NCI-H460 (cell line): Measurements from ENCODE around the gene PCF11. TPM values are rescaled to one million over a fixed set of nuclear protein-coding genes. Genes with fewer than 3 reads are reported as not detected.
A peak's percentile ranks its signal among the peaks of the same experiment; 100 is the strongest.
"Not testable (repeated sequence)": the region's sequence is repeated elsewhere in the genome, so short reads cannot be mapped to it uniquely, and the experiment has no call there.

Experiments used
- DNase-seq: peaks from one replicate; pipeline ENCODE4 v3.0.0-alpha.2; 2016; ENCODE audit warnings: low read depth; ENCODE audit errors: extremely low read depth
- total RNA-seq: library from RNA; depleted of rRNA; stranded (reverse); fragments of >200 nt; shearing (Covaris generic); gene quantifications from 2 replicates; pipeline ENCODE4 v1.2.3, GENCODE V29; 2014

PCF11 gene
- total RNA-seq, 1 experiment from 2014 or later = 50.9 TPM

GRCh38 chr11:83191986-83192385, 35.1 kb downstream of the PCF11 start:
- DNase-seq = no peak

DNA sequence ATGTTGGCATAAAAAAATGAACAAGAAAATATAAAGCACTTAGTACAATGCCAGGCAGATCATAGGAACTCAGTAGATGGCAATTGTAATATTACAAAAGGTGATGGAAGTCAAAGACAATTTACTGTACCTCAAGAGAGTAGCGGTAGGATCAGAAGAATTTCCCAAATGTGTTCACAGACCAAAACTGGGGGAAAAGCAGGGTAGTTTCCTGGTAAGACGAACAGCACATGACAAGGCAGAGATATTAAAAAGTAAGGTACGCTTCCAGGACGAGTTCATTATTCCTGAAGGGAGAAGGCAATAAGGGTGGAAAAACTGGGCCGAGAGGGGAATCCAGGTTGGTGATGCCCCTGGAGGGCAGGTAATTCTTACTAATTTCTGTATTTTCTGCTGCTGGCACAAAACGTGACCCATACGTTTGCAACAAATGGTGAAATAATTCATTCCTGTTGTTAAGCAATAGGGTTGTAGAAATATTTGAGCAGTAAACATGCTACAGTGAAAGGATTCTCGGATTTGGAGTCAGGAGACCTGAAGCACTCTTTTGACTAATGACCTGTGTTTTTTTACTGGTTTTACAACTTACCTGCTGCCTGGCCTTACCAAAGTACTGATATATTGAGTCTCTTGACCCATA, 35.8 kb downstream of the PCF11 start:
- DNase-seq = no peak

- peak; percentile 86 for DNase-seq
These were observed 36.7 kb downstream of the PCF11 start, which contains the start of gene ANKRD42 for GRCh38 chr11:83193315-83194280. ANKRD42 (plus strand) TSS chr11:83193712; CDS start chr11:83194671, 959 bp downstream.

DNA sequence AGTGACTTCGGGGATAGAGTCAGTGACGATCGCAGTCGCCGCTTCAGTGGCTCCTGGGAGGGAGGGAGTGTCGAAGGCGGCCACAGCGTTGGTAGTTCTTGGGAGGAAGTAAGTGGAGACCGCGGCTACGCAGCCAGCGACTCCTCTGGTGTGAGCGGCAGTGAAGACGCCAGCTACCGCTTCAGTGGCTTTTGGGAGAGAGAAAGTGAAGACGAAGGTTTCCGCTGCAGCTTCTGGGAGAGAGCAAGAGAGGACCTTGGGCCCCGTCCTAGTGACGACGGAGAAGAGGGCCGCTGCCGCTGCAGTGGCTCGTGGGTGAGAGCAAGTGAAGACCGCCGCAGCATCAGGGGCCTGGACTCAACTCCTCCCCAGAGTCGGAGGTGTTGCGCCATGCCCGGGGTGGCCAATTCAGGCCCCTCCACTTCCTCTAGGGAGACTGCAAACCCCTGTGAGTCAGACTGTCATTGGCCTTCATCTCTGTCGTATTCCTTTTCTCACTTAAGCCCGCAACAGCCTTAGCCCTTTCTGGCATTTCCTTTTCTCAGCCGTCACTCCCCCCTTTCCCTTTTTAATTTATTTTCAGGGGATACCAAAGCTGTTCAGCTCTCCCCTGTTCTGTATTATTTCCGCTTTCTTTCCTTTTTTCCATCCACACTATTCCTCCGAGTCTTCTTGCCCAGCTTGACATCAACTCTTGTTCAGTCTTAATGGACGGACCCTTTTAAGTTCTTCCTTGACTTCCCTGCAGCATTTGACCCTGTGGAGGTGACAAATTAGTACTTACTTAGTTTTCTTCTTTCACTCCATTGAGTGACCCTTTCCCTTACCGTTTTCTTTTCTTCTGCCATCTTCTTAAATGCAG, 37.6 kb downstream of the PCF11 start:
- no peak for DNase-seq

GRCh38 chr11:83195143-83195466, 38.2 kb downstream of the PCF11 start:
- no peak for DNase-seq

DNA sequence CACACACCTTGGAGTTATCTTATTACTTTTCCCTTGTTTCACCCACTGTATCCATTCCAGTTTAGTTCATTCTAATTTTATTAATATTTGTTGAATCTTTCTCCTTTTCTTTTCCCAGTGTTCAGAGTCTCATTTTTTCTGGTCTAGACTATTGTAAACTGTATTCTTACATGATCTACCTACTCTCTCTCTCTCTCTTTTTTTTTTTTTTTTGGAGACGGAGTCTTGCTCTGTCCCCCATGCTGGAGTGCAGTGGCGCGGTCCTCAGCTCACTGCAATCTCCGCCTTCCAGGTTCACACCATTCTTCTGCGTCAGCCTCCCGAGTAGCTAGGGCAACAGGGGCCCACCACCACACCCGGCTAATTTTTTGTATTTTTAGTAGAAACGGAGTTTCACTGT, 38.7 kb downstream of the PCF11 start:
- no peak for DNase-seq

- DNase-seq = no peak
These were observed 43.1 kb downstream of the PCF11 start for GRCh38 chr11:83200035-83200434.

GRCh38 chr11:83205608-83206185, 48.8 kb downstream of the PCF11 start:
- DNase-seq = no peak

DNA sequence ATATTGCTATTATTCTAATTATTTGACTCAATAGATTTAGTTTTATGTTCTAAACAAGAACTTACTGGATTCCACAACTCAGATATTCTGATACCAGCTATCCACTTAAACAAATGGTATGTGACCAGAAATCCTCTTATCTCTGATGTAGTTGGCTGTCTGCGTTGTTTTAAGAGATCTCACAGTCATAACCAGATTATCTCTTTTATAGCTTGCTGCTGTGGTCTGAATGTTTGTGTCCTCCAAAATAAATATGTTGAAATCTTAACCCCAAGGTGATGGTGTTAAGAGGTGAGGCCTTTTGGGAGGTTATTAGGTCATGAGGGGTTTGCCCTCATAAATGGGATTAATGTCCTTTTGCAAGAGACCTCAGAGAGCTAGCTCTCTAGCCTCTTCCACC, 49.3 kb downstream of the PCF11 start:
- no peak for DNase-seq

GRCh38 chr11:83206771-83207382, 49.9 kb downstream of the PCF11 start:
- DNase-seq = not testable (repeated sequence)

GRCh38 chr11:83219095-83219494, 62.2 kb downstream of the PCF11 start:
- peak; percentile 12 for DNase-seq

DNA sequence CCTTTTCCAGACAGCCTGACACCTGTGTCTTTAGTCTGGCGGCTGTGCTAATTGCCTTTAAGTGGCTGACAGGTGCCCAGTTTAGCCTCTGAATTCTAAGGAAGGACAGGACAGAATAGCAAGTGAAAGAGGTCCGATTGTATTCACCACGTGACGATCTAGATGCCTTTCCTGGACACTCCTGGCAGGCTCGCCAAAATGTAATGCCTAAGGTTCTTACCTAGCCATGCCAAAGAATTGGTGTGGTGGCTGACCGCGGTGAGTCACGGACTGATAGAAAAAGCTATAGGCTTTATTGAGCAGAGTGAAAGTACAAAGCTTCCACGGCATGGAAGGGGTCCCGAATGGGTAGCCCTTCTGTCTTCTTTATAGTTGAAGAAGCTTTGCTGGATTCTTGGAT, 63.3 kb downstream of the PCF11 start:
- DNase-seq = no peak

GRCh38 chr11:83221694-83222093, 64.8 kb downstream of the PCF11 start:
- no peak for DNase-seq

- no peak for DNase-seq
These were observed 65.6 kb downstream of the PCF11 start for GRCh38 chr11:83222499-83222898.

GRCh38 chr11:83223457-83223856, 66.5 kb downstream of the PCF11 start:
- no peak for DNase-seq

- no peak for DNase-seq
These were observed 78.9 kb downstream of the PCF11 start for GRCh38 chr11:83235825-83236224.
